ENCODE measurements around the gene DZIP1. TPM values are rescaled to one million over a fixed set of nuclear protein-coding genes. Genes with fewer than 3 reads are reported as not detected.

DZIP1 gene
- total RNA-seq, 1 donor from 2014 or later = 18.1 TPM

DNA sequence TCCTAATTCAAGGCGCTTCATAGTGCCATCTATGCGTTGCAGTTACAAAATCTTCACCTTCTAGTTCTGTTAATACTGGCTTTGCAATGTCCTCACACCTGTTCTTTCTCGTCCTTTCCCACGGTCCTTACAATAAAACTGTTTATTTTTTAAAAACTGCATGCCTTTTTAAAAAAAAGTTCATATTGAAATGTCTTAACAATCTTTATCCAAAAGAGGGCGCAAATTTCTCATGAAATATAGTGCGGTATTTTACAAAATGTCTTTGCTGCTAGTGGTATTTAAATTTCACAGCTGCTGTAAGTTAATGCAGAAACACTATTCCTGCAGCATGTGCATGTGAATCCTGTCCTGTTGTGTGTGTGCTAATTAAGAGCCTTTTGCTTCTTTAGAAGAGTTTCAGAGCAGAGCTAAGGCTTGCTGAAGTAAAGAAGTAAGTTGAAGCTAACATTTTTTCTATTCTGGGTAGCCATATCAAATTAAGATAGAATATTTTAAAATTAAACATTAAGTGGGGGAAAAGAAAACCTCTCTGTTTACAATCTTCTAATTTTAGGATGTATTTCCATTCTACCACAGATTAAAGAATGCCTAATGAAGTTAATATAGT lies 107.8 kb downstream of the DZIP1 start:
- Mint-ChIP-seq H3K27ac (ENCODE audit: unreplicated experiment) (no peak overlapping the region), H3K36me3 (ENCODE audit: unreplicated experiment) (no peaks in the 10 kb centered on the region), H3K9me3 (ENCODE audit: unreplicated experiment) (no peaks in the 10 kb centered on the region), H3K27me3 (ENCODE audit: unreplicated experiment) (no peaks in the 10 kb centered on the region), H3K4me1 (ENCODE audit: low read depth, unreplicated experiment) (peaks cover 6% of the 10 kb centered on the region), H3K4me3 (ENCODE audit: unreplicated experiment) (no peak overlapping the region)
- no peak for DNase-seq
- TF ChIP-seq, protein P1, sequence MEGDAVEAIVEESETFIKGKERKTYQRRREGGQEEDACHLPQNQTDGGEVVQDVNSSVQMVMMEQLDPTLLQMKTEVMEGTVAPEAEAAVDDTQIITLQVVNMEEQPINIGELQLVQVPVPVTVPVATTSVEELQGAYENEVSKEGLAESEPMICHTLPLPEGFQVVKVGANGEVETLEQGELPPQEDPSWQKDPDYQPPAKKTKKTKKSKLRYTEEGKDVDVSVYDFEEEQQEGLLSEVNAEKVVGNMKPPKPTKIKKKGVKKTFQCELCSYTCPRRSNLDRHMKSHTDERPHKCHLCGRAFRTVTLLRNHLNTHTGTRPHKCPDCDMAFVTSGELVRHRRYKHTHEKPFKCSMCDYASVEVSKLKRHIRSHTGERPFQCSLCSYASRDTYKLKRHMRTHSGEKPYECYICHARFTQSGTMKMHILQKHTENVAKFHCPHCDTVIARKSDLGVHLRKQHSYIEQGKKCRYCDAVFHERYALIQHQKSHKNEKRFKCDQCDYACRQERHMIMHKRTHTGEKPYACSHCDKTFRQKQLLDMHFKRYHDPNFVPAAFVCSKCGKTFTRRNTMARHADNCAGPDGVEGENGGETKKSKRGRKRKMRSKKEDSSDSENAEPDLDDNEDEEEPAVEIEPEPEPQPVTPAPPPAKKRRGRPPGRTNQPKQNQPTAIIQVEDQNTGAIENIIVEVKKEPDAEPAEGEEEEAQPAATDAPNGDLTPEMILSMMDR (IDR thresholded peaks at IDR 0.05; ENCODE audit: partially characterized antibody, unreplicated experiment) = peak; percentile 57

DNA sequence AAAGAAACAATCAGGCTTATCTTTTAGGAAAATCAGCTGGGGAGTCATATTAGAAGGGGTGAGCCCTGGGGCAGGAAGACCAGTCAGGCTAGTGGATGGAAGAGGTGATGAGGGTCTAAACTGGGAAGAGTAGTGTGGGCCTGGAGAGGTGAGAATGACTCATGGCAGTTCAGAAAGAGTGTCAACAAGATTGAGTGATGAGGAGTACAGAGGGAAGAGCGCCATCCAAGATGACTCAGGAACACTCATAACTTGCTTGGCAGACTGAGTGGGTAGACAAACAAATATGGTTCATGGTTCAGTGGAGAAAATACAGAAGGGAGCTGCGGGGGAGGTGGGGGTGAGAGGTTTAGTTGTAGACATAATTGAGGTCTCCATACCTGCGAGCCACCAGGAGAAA lies 109.3 kb downstream of the DZIP1 start:
- TF ChIP-seq, protein P1 (IDR thresholded peaks at IDR 0.05; ENCODE audit: partially characterized antibody, unreplicated experiment) = no peak
- H3K36me3 Mint-ChIP-seq (ENCODE audit: unreplicated experiment) = no peaks in the 10 kb centered on the region
- H3K27me3 Mint-ChIP-seq (ENCODE audit: unreplicated experiment) = no peaks in the 10 kb centered on the region
- H3K9me3 Mint-ChIP-seq (ENCODE audit: unreplicated experiment) = no peaks in the 10 kb centered on the region
- H3K27ac Mint-ChIP-seq (ENCODE audit: unreplicated experiment) = no peak overlapping the region
- H3K4me3 Mint-ChIP-seq (ENCODE audit: unreplicated experiment) = no peak overlapping the region
- peaks cover 6% of the 10 kb centered on the region for H3K4me1 Mint-ChIP-seq (ENCODE audit: low read depth, unreplicated experiment)
- no peak for DNase-seq

DNA sequence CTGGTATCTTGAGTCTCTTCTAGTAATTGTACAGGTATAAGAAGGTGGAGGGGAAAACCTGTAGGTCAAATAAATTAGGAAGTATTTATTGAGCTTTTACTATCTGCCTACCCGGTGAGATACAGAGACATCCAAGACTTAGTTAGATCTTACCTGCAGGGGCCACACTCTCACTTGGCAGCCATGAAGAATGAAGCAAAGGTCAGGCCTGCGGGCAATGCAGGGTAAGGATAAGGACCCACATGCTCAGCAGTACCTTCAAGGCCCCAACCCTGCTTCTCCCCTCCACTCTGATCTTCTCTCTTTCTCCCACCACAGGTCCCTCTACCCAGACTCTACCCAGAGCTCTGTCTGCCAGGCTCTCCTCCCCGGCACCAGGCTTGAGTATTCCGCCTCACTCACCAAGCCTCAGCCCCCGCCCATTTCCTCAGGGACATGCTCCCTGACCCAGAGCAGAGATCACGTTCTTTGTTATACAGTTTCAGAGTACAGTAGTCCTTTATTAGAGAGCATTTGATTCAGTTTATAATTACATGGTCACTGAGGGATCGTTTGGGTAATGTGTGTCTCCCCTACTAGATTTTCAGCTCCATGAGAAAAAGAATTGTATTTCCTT lies 110.9 kb downstream of the DZIP1 start:
- TF ChIP-seq, protein P1 (IDR thresholded peaks at IDR 0.05; ENCODE audit: partially characterized antibody, unreplicated experiment) = no peak
- peaks cover 6% of the 10 kb centered on the region for H3K4me1 Mint-ChIP-seq (ENCODE audit: low read depth, unreplicated experiment)
- no peaks in the 10 kb centered on the region for H3K9me3 Mint-ChIP-seq (ENCODE audit: unreplicated experiment)
- no peak overlapping the region for H3K4me3 Mint-ChIP-seq (ENCODE audit: unreplicated experiment)
- no peaks in the 10 kb centered on the region for H3K36me3 Mint-ChIP-seq (ENCODE audit: unreplicated experiment)
- H3K27me3 Mint-ChIP-seq (ENCODE audit: unreplicated experiment) = no peaks in the 10 kb centered on the region
- peak; percentile 80 for DNase-seq
- H3K27ac Mint-ChIP-seq (ENCODE audit: unreplicated experiment) = peak overlapping the region; percentile 6

DNA sequence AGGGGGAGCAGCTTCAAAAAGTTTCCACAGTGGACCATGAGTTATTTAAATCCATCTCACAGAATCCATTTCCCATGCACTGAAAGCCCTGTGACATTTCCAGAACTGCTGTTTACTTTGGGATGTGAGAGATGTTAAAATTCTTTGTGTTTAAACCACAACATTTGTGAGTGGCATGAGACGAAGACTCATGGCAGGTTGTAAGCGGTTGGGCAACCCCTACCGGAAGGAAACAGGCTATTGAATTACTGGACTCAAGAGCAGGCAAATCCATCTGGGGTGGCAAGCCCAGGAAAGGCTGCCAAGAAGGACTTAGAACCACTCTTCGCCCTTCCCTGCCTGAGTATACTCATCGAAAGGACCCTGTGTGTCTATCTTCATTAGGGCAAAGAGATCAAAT lies 114.3 kb downstream of the DZIP1 start:
- H3K4me3 Mint-ChIP-seq (ENCODE audit: unreplicated experiment) = no peak overlapping the region
- H3K27ac Mint-ChIP-seq (ENCODE audit: unreplicated experiment) = no peak overlapping the region

More for the DNA sequence above, 114.3 kb downstream of the DZIP1 start:
- H3K9me3 Mint-ChIP-seq (ENCODE audit: unreplicated experiment) = no peaks in the 10 kb centered on the region
- H3K27me3 Mint-ChIP-seq (ENCODE audit: unreplicated experiment) = no peaks in the 10 kb centered on the region
- no peaks in the 10 kb centered on the region for H3K36me3 Mint-ChIP-seq (ENCODE audit: unreplicated experiment)
- DNase-seq = no peak
- TF ChIP-seq, protein P1 (IDR thresholded peaks at IDR 0.05; ENCODE audit: partially characterized antibody, unreplicated experiment) = no peak
- peaks cover 6% of the 10 kb centered on the region for H3K4me1 Mint-ChIP-seq (ENCODE audit: low read depth, unreplicated experiment)

Other genes starting within 250 kb of the DZIP1 start
- 8.3 TPM for gene CLDN10, start 92.0 kb downstream of the DZIP1 start, total RNA-seq (ENCODE audit: unreplicated experiment)
- 9.5 TPM for gene DNAJC3, start 32.4 kb upstream of the DZIP1 start, total RNA-seq (ENCODE audit: unreplicated experiment)

Data from glutamatergic neuron (in vitro differentiated cells).